Measurements from ENCODE around the gene HESX1.
A peak's percentile ranks its signal among the peaks of the same experiment; 100 is the strongest.

Gene HESX1

GRCh38 chr3:57199895-57200297, at the start of gene HESX1:
Gene HESX1 (minus strand): TSS chr3:57199978. CDS start chr3:57199918, 60 bp downstream.
- no peak for DNase-seq

- DNase-seq = no peak
Observed at GRCh38 chr3:57244946-57245345, 45.2 kb upstream of the HESX1 start.

- DNase-seq = no peak
Observed at GRCh38 chr3:57234613-57235575, 35.1 kb upstream of the HESX1 start.

GRCh38 chr3:57233799-57234198, 34.0 kb upstream of the HESX1 start:
- no peak for DNase-seq

- no peak for DNase-seq
Observed at GRCh38 chr3:57230006-57230405, 30.2 kb upstream of the HESX1 start.

GRCh38 chr3:57227930-57228751, 28.4 kb upstream of the HESX1 start:
- peak; percentile 58 for DNase-seq

- DNase-seq = peak; percentile 93
Observed at GRCh38 chr3:57227204-57227929, 27.6 kb upstream of the HESX1 start, which contains the start of gene APPL1. Gene APPL1 (plus strand): TSS chr3:57227729. CDS start chr3:57227884, 155 bp downstream.

- DNase-seq = no peak
Observed at GRCh38 chr3:57226176-57226575, 26.4 kb upstream of the HESX1 start.

GRCh38 chr3:57224856-57225255, 25.1 kb upstream of the HESX1 start:
- no peak for DNase-seq

- no peak for DNase-seq
Observed at GRCh38 chr3:57221883-57222282, 22.1 kb upstream of the HESX1 start.

GRCh38 chr3:57206423-57206822, 6.6 kb upstream of the HESX1 start:
- DNase-seq = no peak

GRCh38 chr3:57194641-57195040, 5.1 kb downstream of the HESX1 start:
- no peak for DNase-seq

GRCh38 chr3:57192028-57192427, 7.8 kb downstream of the HESX1 start:
- no peak for DNase-seq

- DNase-seq = no peak
Observed at GRCh38 chr3:57184526-57184925, 15.3 kb downstream of the HESX1 start.

- DNase-seq = no peak
Observed at GRCh38 chr3:57179580-57180410, 20.0 kb downstream of the HESX1 start.

- DNase-seq = no peak
Observed at GRCh38 chr3:57176045-57176444, 23.7 kb downstream of the HESX1 start.

- no peak for DNase-seq
Observed at GRCh38 chr3:57173687-57174086, 26.1 kb downstream of the HESX1 start.

GRCh38 chr3:57170946-57171345, 28.8 kb downstream of the HESX1 start:
- no peak for DNase-seq

GRCh38 chr3:57169872-57170623, 29.7 kb downstream of the HESX1 start:
- DNase-seq = peak; percentile 81

- no peak for DNase-seq
Observed at GRCh38 chr3:57169108-57169507, 30.7 kb downstream of the HESX1 start.

GRCh38 chr3:57168151-57168550, 31.6 kb downstream of the HESX1 start:
- DNase-seq = no peak

Measured in stimulated activated CD8-positive, alpha-beta memory T cell treated with anti-CD3 and anti-CD28 coated beads, Interleukin-4, amount 100 ng/mL, for 48 hours (primary cell).